Mesenteric fat pad (tissue), 1 donor: Measurements from ENCODE around the gene CRAMP1. TPM values are rescaled to one million over a fixed set of nuclear protein-coding genes. Genes with fewer than 3 reads are reported as not detected.

ENCODE experiments used
- DNase-seq: peaks from one replicate; pipeline ENCODE4 v3.0.0-alpha.2; 2020; ENCODE audit warnings: low spot score
- total RNA-seq: library from RNA; stranded (reverse); fragmentation: NEBNext Ultra II Directional; extraction: Animal tissue kit (Norgen Biotek cat#: 25700); gene quantifications from one replicate; pipeline ENCODE4 v1.2.1, GENCODE V29; 2021
- donor health status: DM: yes; HTN: yes; CAD: no.

Gene CRAMP1
- total RNA-seq, 1 donor from 2014 or later, result 15.4 TPM

DNA sequence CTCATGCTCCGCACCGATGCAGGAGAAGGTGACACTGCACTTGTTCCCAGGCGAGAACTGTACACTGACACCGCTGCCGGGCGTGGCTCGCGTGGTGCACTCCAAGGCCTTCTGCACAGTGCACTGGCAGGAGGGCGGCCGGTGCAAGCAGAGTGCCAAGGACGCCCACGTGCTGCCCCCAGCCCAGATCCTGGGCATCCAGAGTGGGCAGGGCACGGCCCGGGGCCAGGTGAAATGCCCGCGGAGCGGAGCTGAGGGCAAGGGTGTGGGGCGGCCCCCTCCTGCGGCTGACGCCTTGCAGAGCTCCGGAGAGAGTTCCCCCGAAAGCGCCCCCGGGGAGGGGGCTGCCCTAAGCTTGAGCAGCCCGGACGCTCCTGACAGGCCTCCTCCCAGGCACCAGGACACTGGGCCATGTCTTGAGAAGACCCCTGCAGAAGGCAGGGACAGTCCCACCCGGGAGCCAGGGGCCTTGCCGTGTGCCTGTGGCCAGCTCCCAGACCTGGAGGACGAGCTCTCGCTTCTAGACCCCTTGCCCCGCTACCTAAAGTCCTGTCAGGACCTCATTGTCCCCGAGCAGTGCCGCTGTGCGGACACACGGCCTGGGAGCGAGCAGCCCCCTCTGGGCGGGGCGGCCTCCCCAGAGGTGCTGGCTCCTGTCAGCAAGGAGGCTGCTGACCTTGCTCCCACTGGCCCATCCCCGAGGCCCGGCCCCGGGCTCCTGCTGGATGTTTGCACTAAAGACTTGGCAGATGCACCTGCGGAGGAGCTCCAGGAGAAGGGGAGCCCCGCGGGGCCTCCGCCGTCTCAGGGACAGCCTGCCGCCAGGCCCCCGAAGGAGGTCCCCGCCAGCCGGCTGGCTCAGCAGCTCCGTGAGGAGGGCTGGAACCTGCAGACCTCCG is 44.0 kb downstream of the CRAMP1 start:
- DNase-seq, result no peak

DNA sequence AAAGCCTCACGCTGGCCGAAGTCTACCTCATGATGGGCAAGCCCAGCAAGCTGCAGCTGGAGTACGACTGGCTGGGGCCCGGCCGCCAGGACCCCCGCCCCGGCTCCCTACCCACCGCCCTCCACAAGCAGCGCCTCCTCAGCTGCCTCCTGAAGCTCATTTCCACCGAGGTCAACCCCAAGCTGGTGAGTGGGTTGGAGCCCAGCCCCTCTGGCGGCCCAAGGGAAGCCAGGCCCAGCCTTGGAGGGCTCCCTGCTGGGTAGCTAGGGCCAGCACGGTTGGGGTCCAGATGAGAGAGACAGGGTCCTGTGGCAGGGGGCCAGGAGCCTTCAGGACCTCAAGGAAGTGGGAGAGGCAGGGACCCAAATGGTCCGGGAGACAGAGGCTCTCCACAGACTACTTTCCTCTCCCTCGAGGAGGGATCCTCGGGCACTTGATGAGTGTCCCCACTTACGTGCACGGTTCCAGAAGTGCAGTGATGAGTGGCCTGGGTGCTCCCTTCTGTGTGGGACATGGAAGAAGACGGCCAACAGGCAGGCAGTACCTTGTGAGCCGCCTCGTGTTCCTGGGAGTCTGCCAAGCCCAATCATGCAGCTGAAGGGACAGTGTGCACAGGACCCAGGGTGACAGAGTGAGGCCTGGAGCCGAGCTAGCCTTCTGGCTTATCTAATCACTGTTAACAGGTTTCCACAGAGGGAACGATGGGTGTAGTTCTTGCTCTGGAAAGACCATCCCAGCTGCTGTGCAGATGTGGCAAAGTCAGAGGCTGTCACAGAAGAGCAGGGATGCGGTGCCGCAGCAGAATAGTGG is 44.9 kb downstream of the CRAMP1 start:
- no peak for DNase-seq

DNA sequence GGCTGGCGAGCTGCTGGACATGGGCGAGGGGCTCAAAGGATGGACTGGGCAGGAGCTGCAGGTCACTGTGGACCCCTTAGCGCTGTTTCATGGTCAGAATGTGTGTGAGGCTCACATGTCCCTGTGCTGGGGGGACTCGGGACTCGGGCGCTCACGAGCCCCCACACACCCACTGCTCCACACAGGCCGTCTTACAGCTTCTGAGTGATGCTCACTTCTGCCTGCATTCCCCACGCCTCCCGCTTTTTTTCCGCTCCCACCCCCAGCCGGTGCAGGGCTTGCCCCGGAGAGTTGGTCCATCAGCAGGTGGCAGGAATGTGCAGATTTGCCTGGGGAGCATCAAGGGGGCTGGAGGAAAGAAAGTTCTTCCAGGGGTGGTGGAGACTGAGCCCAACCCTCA is 45.7 kb downstream of the CRAMP1 start:
- no peak for DNase-seq

DNA sequence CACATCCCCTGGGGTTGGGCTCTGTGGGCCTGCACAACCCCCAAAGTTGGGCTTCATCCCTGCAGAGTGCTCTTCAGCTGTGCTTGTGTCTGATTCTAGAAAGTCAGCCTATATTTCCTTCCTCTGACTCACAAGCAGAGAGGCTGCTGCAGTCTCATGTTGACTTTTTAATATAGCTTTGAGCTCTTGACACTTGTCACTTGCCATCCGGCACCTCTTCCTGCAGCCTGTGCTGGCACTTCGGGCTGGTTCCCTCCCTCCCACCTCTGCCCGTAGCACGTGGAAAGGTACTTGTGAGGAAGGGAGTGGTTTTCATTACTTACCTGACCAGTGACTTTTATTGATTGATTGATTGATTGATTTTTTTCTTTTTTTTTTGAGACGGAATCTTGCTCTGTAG is 46.9 kb downstream of the CRAMP1 start:
- DNase-seq, result no peak

- DNase-seq, result no peak
Observed at GRCh38 chr16:1661826-1662225, 49.7 kb downstream of the CRAMP1 start.

DNA sequence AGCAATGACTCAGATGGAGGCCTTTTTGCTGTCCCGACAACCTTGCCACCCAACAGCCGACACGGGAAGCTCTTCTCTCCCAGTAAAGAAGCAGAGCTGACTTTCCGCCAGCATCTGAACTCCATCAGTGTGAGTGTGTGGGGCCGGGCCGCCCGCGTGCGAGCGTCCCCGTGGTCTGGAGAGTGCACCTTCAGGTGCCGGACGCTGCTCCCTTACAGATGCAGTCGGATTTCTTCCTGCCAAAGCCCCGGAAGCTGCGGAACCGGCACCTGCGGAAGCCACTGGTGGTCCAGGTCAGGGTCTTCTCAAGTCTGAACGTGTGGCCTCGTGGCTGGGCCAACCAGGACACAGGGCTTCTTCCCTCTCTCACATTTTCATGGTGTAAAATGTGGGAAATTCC is 50.4 kb downstream of the CRAMP1 start:
- no peak for DNase-seq

DNA sequence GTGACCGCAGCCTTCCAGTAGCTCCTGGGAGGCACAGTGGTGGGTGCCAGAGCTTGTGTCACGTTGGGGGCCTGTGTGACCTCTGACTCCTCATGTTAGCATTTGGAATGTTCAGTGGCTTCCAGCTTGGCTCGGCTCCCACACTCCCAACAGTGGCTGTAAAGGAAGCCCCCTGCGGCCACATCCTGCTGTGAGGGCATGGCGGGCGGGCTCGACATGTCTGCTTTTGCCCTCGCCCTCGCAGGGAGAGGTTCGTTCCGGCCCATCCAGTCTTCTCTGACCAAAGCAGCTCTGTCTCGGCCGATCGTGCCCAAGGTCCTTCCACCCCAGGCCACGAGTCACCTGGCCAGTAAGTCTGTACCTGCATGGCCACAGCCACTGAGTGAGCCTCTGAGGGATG is 53.7 kb downstream of the CRAMP1 start:
- no peak for DNase-seq

GRCh38 chr16:1666316-1666715 is 54.2 kb downstream of the CRAMP1 start:
- no peak for DNase-seq

- DNase-seq, result no peak
Observed at GRCh38 chr16:1667271-1667670, 55.1 kb downstream of the CRAMP1 start.

DNA sequence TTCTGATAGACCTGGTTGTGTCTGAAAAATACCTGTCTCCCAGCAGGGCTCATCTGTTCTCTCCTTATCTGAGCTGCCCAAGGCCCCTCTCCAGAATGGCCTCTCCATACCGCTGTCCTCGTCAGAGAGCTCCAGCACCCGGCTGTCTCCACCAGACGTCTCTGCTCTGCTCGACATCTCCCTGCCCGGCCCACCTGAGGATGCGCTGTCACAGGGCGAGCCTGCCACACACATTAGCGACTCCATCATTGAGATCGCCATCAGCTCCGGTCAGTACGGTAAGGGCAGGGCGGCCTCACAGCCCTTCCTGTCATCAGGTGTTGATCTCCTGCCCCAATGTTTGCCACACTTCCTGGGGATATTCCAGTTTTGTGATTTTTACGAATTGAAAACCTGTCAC is 55.8 kb downstream of the CRAMP1 start:
- DNase-seq, result no peak

- DNase-seq, result no peak
Observed at GRCh38 chr16:1668612-1669319, 56.6 kb downstream of the CRAMP1 start.

DNA sequence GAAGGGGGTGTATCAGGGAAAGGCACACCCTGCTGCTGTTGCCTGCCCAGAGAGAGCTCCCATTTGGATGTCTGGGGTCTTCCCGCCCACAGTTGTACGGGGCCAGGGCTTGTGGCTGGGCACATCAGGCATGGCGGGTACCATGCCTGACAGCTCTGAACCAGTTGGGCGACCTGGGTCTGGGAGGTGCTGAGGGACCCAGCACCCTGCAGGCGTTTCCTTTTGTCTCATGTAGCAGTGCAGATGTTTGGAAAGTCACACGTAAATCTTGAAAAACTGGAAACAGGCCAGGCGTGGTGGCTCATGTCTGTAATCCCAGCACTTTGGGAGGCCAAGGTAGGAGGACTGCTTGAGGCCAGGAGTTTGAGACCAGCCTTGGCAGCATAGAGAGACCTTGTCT is 57.5 kb downstream of the CRAMP1 start:
- no peak for DNase-seq

DNA sequence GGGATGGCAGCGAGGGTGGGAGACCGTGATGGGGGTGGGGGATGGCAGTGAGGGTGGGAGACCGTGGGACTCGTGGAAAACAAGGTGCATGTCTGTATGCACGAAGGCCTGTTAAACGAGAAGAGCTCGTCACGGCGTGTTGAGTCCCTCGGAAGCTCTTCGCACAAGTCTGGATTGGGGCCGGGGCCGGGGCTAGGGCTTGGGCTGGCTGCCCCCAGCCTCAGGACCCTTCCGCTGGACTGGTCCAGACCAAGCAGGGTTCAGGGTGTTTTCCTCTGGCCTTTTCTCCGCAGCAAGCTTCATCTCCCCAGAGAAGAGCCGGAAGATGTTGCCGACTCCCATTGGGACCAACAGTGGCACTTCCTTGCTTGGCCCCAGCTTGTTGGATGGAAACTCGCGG is 58.2 kb downstream of the CRAMP1 start:
- no peak for DNase-seq

DNA sequence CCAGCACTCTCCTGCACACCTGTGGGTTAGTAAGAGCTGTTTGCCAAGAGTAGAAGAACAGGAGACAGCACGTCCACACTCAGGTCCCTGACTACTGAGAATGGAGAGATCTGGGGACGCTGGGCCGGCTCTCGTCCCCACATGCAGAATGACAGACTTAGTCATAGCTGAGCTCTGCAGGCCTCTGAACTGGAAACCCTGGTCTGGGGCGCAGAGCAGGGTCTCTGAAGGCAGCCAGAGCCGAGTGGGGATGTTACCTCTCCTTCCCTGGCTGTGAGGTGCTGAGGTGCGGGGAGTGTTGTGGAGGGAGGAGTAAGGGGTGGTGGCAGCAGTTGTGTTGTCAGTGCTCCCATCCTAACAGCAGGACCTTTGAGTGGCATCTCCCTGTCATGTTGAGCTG is 58.7 kb downstream of the CRAMP1 start:
- no peak for DNase-seq

GRCh38 chr16:1673424-1674151 is 61.4 kb downstream of the CRAMP1 start:
- DNase-seq, result no peak

DNA sequence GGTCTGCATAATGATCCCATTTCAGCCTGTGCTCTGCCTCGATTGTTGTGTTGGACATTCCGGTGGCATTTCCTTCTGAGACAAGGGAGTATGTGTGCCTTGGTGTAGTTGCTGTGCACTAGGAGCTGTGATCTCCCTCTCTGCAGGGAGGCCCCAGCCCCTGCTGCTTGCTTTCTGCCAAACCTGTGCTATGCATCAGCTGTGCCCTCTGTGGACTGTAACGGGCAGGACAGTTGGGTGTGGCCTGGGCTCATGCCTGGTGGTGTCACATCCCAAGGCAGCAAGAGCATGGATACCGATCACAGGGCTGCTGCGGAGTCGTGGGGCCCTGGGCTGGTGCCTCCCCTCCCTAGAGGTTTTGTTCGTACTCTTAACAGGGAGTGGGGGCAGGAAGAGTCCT is 62.1 kb downstream of the CRAMP1 start:
- DNase-seq, result no peak

DNA sequence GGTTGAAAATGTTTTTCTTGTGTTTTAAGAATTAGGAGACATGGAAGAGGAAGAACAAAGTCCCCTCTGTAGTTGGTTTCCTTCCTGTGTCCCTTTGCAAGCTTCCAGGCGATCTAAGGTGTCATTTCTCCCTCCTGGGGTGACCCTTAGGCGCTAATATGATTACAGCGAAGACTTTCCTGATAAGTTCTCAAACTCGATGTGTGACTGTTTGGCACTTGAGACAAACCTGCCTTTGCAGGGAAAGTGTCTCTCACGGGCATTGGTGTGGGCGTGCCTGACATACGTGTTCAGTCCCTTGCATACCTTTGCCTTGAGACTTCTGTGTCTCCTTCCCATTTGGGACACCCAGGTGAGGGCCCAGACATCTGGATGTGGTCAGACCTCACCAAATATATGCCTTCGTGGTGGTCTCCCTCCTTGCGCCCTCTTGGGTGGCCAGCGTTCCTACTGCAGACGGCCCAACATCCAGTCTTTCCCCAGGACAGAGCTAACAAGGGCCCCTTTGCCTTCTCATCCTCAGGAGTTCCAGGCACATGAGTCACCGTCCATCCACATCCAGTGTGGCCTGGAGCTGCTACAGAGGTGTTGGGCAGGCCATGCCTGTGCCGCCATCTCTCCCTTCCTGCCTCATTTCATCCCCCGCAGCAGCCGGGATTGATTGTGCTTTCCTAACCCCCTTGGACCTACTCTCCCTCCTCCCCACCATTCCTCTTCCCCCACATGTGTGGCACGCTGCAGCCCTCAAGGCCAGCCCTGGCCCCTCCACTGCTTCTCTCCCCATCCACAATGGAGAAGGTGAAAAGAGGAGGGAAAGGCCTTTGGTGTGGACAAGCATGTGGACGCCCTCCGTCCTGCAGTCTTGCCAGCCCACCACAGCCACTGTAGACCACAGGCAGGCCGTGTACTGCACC is 62.8 kb downstream of the CRAMP1 start:
- no peak for DNase-seq

DNA sequence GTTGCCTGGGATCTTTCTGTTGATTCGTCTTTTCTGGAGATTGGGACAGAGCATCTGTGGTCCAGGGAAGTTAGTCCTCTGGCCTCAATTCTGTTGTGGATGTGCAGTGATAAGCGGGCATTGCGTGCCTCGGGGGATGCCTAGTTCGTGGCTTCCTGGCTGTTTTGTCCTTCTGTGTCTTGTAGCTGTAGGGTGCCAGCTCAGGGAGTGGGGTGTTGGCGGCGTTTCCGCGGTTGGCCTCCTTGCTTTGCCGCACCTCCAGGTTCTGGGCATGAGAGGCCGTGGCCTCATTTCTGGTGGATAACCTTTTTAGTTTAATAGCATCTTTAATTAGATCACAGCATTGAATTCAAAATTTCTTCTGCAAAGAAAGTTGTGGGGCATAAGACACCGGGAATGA is 64.5 kb downstream of the CRAMP1 start:
- no peak for DNase-seq

DNA sequence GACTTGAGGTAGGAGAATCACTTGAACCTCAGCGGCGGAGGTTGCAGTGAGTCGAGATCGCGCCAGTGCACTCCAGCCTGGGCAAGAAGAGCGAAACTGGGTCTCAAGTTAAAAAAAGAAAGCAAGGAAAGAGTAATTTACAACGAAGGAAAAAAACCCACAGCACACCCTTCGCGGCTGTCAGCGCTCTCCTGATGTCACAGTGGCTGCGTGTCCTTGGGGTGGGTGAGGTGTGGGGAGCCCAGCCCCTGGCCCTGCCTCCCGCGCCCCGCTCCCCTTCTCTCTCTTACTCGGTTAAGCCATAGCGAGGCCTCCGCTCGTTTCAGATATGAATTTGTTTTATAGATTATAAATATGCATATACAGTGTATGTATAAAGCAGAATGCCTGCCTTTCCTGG is 65.2 kb downstream of the CRAMP1 start:
- DNase-seq, result no peak

- peak; percentile 98 for DNase-seq
Observed at GRCh38 chr16:1677942-1678499, 65.9 kb downstream of the CRAMP1 start, which contains the start of gene JPT2. JPT2 (plus strand) TSS chr16:1678279; CDS start chr16:1678313, 34 bp downstream.
